Vagina (tissue), 2 donors: ENCODE data around the gene AKAP7.

Source experiments
- POLR2A ChIP-seq, 2 donors: fragments of 450-650 bp; IDR thresholded peaks; one replicate each; pipeline ENCODE4 v1.6.1; 2017; ENCODE audit warnings: antibody characterized with exemption in 2 of 2, mild to moderate bottlenecking in 2 of 2, moderate library complexity in 2 of 2
- POLR2AphosphoS5 ChIP-seq, 2 donors: sonication (generic); formaldehyde crosslinking; IDR thresholded peaks; one replicate each; pipeline ENCODE4 v1.9.0; 2017; ENCODE audit warnings: antibody characterized with exemption in 2 of 2, mild to moderate bottlenecking in 2 of 2, low read depth in 1 of 2; ENCODE audit not compliant: insufficient read depth in 1 of 2
- TF ChIP-seq, protein P1 (sequence below), 3 experiments: fragments of 450-650 bp in 2 of 3; fragments of 200-600 bp in 1 of 3; sonication (generic) in 1 of 3; IDR thresholded peaks; one replicate each; pipeline ENCODE4 v1.5.1; 2017 to 2019; ENCODE audit warnings: antibody characterized with exemption in 3 of 3, mild to moderate bottlenecking in 2 of 3, moderate library complexity in 2 of 3

GRCh38 chr6:131223416-131223815, 88.1 kb downstream of the AKAP7 start:
- TF ChIP-seq, protein P1, sequence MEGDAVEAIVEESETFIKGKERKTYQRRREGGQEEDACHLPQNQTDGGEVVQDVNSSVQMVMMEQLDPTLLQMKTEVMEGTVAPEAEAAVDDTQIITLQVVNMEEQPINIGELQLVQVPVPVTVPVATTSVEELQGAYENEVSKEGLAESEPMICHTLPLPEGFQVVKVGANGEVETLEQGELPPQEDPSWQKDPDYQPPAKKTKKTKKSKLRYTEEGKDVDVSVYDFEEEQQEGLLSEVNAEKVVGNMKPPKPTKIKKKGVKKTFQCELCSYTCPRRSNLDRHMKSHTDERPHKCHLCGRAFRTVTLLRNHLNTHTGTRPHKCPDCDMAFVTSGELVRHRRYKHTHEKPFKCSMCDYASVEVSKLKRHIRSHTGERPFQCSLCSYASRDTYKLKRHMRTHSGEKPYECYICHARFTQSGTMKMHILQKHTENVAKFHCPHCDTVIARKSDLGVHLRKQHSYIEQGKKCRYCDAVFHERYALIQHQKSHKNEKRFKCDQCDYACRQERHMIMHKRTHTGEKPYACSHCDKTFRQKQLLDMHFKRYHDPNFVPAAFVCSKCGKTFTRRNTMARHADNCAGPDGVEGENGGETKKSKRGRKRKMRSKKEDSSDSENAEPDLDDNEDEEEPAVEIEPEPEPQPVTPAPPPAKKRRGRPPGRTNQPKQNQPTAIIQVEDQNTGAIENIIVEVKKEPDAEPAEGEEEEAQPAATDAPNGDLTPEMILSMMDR (IDR thresholded peaks at IDR 0.05), result no peak
- TF ChIP-seq POLR2A (IDR thresholded peaks at IDR 0.05) (no peak), POLR2AphosphoS5 (IDR thresholded peaks at IDR 0.05; ENCODE audit: insufficient read depth in 1 of 2, low read depth in 1 of 2) (no peak)
